CD8-positive, alpha-beta memory T cell (primary cell): ENCODE measurements around the gene OSBPL7. TPM values are rescaled to one million over a fixed set of nuclear protein-coding genes. Genes with fewer than 3 reads are reported as not detected.
A peak's percentile ranks its signal among the peaks of the same experiment; 100 is the strongest.

Experiments used
- CTCF ChIA-PET: fragments of 350-600 bp; sonication (Branson Sonifier 250); formaldehyde crosslinking; loops from one replicate; lab custom pipeline; 2021; ENCODE audit warnings: antibody characterized with exemption; lab: Charles Lee
- POLR2A ChIA-PET: fragments of 350-600 bp; sonication (Branson Sonifier 250); formaldehyde crosslinking; loops from one replicate; lab custom pipeline; 2021; ENCODE audit warnings: antibody characterized with exemption; lab: Charles Lee
- DNase-seq, 5 donors: peaks; one replicate each; pipeline versions ENCODE4 v3.0.0 to v3.0.0-alpha.2; 2020 to 2022; ENCODE audit warnings: mixed read lengths in 1 of 5
- H3K27ac ChIP-seq: one replicate; pipeline ENCODE4 v1.7.0; 2013; ENCODE audit warnings: low read depth, mild to moderate bottlenecking, low read length, moderate library complexity
- H3K27me3 ChIP-seq: 2 replicates; pipeline ENCODE4 v1.7.0; 2013; ENCODE audit warnings: low read length, mild to moderate bottlenecking; ENCODE audit not compliant: insufficient read depth, poor library complexity, severe bottlenecking
- H3K36me3 ChIP-seq: 2 replicates; pipeline ENCODE4 v1.7.0; 2013; ENCODE audit warnings: mild to moderate bottlenecking, low read length, moderate library complexity; ENCODE audit not compliant: insufficient read depth
- H3K4me1 ChIP-seq: 2 replicates; pipeline ENCODE4 v1.7.0; 2013; ENCODE audit warnings: mild to moderate bottlenecking, low read length, moderate library complexity; ENCODE audit not compliant: insufficient read depth
- H3K4me3 ChIP-seq: 2 replicates; pipeline ENCODE4 v1.7.0; 2013; ENCODE audit warnings: mild to moderate bottlenecking, low read length
- H3K9me3 ChIP-seq: 2 replicates; pipeline ENCODE4 v1.7.0; 2013; ENCODE audit warnings: mild to moderate bottlenecking, low read length
- H3K27ac Mint-ChIP-seq, 8 donors: one replicate each; pipeline ENCODE4 v1.8.0; 2020 to 2021; ENCODE audit warnings: mixed read lengths in 8 of 8, mild to moderate bottlenecking in 6 of 8, inconsistent platforms in 3 of 8, moderate library complexity in 3 of 8
- H3K27me3 Mint-ChIP-seq, 2 donors: one replicate each; pipeline ENCODE4 v1.8.0; 2020 to 2021; ENCODE audit warnings: mixed read lengths in 2 of 2, mild to moderate bottlenecking in 1 of 2, moderate library complexity in 1 of 2
- H3K36me3 Mint-ChIP-seq, 3 donors: one replicate each; pipeline ENCODE4 v1.8.0; 2020 to 2021; ENCODE audit warnings: mixed read lengths in 3 of 3, inconsistent platforms in 1 of 3, mild to moderate bottlenecking in 1 of 3
- H3K4me1 Mint-ChIP-seq, 3 donors: one replicate each; pipeline ENCODE4 v1.8.0; 2020 to 2021; ENCODE audit warnings: mixed read lengths in 3 of 3, inconsistent platforms in 1 of 3, mild to moderate bottlenecking in 1 of 3
- H3K4me3 Mint-ChIP-seq, 7 donors: one replicate each; pipeline ENCODE4 v1.8.0; 2020 to 2021; ENCODE audit warnings: mixed read lengths in 7 of 7, mild to moderate bottlenecking in 6 of 7, moderate library complexity in 4 of 7, inconsistent platforms in 2 of 7
- H3K9me3 Mint-ChIP-seq, 5 donors: one replicate each; pipeline ENCODE4 v1.8.0; 2020 to 2022; ENCODE audit warnings: mixed read lengths in 5 of 5, mild to moderate bottlenecking in 3 of 5, moderate library complexity in 2 of 5, inconsistent platforms in 1 of 5
- polyA plus RNA-seq: library from polyadenylated mRNA; unstranded; fragments of 300-500 nt; fragmentation: Illumina TruSeq; gene quantifications from one replicate; pipeline ENCODE4 v1.2.3, GENCODE V29; 2021
- total RNA-seq, 2 experiments: library from RNA; stranded (reverse); gene quantifications; one replicate each; pipeline ENCODE4 v1.2.3, GENCODE V29; 2021

The OSBPL7 gene
- total and polyA plus RNA-seq, 3 experiments from 2014 or later = 11.0 to 17.5 (median 16.9) TPM

- H3K4me3 Mint-ChIP-seq = peak overlapping the region in 2 of 7 donors; percentile 18 to 30
- CTCF ChIA-PET = interaction anchor here (1.4 to 14.0 kb wide), 2 partner anchors 45 to 102 kb away, joined by 4 to 314 read pairs; partner anchors contain the start of gene SP2
- H3K27ac Mint-ChIP-seq = no peak overlapping the region
- H3K27me3 ChIP-seq = peaks cover 48% of the 10 kb centered on the region
- H3K36me3 Mint-ChIP-seq = peaks cover 0 to 7% (median 0%) of the 10 kb centered on the region in 3 donors
- H3K27me3 Mint-ChIP-seq = peaks cover 23 to 63% of the 10 kb centered on the region in 2 donors
- H3K4me3 ChIP-seq = no peak overlapping the region
- no peaks in the 10 kb centered on the region for H3K36me3 ChIP-seq
- no peak overlapping the region for H3K27ac ChIP-seq
- H3K4me1 Mint-ChIP-seq = peaks cover 18 to 38% (median 25%) of the 10 kb centered on the region in 3 donors
- no peaks in the 10 kb centered on the region for H3K9me3 Mint-ChIP-seq
- POLR2A ChIA-PET = interaction anchor here (0.6 kb wide), 1 partner anchor 45 kb away, joined by 3 read pairs; no protein-coding TSS in a partner anchor
- DNase-seq = no peak
- peaks cover 35% of the 10 kb centered on the region for H3K4me1 ChIP-seq
- no peaks in the 10 kb centered on the region for H3K9me3 ChIP-seq
Measured at GRCh38 chr17:47844814-47845715, 23.5 kb upstream of the OSBPL7 start.

DNA sequence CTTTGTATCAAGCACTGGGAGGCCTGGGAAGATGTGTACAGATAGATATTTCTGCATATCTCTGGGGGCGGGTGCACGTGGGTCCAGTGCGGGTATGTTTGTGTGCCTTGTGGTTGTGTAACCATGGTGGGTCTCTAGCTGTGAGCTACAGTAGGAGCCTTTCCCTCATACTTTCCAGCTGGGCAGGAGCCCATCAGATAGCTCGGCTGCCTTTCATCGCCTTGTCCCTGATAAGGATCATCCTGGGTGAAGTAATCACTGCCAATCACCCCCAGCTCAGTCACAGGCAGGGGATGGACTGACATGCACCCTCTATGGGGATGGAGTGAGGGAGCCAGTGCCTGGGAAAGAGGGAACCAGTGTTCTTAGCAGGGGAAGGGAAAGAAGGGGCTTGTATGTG, 22.6 kb upstream of the OSBPL7 start:
- Mint-ChIP-seq H3K27ac (peak overlapping the region in 1 of 8 donors; percentile 24), H3K27me3 (peaks cover 15 to 55% of the 10 kb centered on the region in 2 donors), H3K4me1 (peaks cover 23 to 46% (median 28%) of the 10 kb centered on the region in 3 donors), H3K36me3 (peaks cover 0 to 7% (median 0%) of the 10 kb centered on the region in 3 donors), H3K4me3 (no peak overlapping the region), H3K9me3 (no peaks in the 10 kb centered on the region)
- no peak overlapping the region for H3K4me3 ChIP-seq
- no peaks in the 10 kb centered on the region for H3K9me3 ChIP-seq
- H3K4me1 ChIP-seq = peaks cover 44% of the 10 kb centered on the region
- DNase-seq = no peak
- peaks cover 40% of the 10 kb centered on the region for H3K27me3 ChIP-seq
- H3K27ac ChIP-seq = no peak overlapping the region
- no peaks in the 10 kb centered on the region for H3K36me3 ChIP-seq
- ChIA-PET CTCF (interaction anchor here (1.4 to 14.0 kb wide), 2 partner anchors 46 to 103 kb away, joined by 4 to 314 read pairs; partner anchors contain the start of gene SP2), POLR2A (interaction anchor here (0.6 kb wide), 1 partner anchor 45 kb away, joined by 3 read pairs; no protein-coding TSS in a partner anchor)

DNA sequence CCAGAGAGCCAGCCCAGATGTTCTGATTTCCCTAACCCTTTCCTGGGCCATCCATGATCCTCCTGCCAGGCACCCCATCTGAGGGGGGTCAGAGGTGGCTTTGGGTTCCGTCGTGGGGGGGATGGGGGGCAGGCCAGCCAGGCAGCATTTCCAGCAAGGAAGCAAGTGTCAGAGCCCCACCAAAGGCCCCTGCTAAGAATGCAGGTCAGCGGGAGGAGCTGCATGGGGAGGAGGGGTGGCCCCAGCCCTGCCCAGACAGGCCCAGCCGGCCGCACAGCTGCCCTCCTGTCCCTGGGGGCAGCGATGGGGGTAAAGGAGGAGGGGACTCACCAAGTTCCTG, 21.8 kb upstream of the OSBPL7 start:
- Mint-ChIP-seq H3K4me1 (peaks cover 23 to 46% (median 28%) of the 10 kb centered on the region in 3 donors), H3K27me3 (peaks cover 7 to 47% of the 10 kb centered on the region in 2 donors), H3K36me3 (peaks cover 0 to 10% (median 0%) of the 10 kb centered on the region in 3 donors), H3K4me3 (peak overlapping the region in 2 of 7 donors; percentile 48 to 76), H3K27ac (peak overlapping the region in 3 of 8 donors; percentile 31 to 76 (median 55)), H3K9me3 (no peaks in the 10 kb centered on the region)
- no peak overlapping the region for H3K4me3 ChIP-seq
- CTCF ChIA-PET = interaction anchor here (1.2 to 14.0 kb wide), 4 partner anchors 8 to 142 kb away, joined by 3 to 314 read pairs (median 9); partner anchors contain the start of gene SP2
- H3K4me1 ChIP-seq = peaks cover 44% of the 10 kb centered on the region
- H3K9me3 ChIP-seq = no peaks in the 10 kb centered on the region
- DNase-seq = no peak
- H3K36me3 ChIP-seq = no peaks in the 10 kb centered on the region
- no peak overlapping the region for H3K27ac ChIP-seq
- peaks cover 31% of the 10 kb centered on the region for H3K27me3 ChIP-seq
- POLR2A ChIA-PET = interaction anchor here (1.0 kb wide), 2 partner anchors 48 to 98 kb away, joined by 3 read pairs; partner anchors contain the start of gene PNPO

- peaks cover 32% of the 10 kb centered on the region for H3K4me1 ChIP-seq
- peak overlapping the region; percentile 73 for H3K4me3 ChIP-seq
- peaks cover 15% of the 10 kb centered on the region for H3K27me3 ChIP-seq
- no peaks in the 10 kb centered on the region for H3K36me3 ChIP-seq
- H3K9me3 Mint-ChIP-seq = no peaks in the 10 kb centered on the region
- no peak for DNase-seq
- peaks cover 23 to 38% (median 28%) of the 10 kb centered on the region in 3 donors for H3K4me1 Mint-ChIP-seq
- peak overlapping the region in 7 of 8 donors; percentile 44 to 98 (median 87) for H3K27ac Mint-ChIP-seq
- peak overlapping the region; percentile 80 to 97 (median 94) for H3K4me3 Mint-ChIP-seq
- CTCF ChIA-PET = interaction anchor here (0.6 to 14.0 kb wide), 22 partner anchors 8 to 267 kb away, joined by 3 to 314 read pairs (median 4); partner anchors contain the start of genes CDK5RAP3, LRRC46, MRPL10 and OSBPL7
- H3K36me3 Mint-ChIP-seq = peaks cover 0 to 26% (median 2%) of the 10 kb centered on the region in 3 donors
- POLR2A ChIA-PET = interaction anchor here (1.0 to 2.6 kb wide), 4 partner anchors 10 to 191 kb away, joined by 4 to 18 read pairs (median 8); partner anchors contain the start of genes LRRC46, MRPL10 and SP2
- peaks cover 4 to 36% of the 10 kb centered on the region in 2 donors for H3K27me3 Mint-ChIP-seq
- H3K27ac ChIP-seq = peak overlapping the region; percentile 77
- H3K9me3 ChIP-seq = no peaks in the 10 kb centered on the region
Measured at GRCh38 chr17:47841488-47842291, 20.1 kb upstream of the OSBPL7 start.

- peak within 1 kb of the TSS; percentile 77 for H3K27ac ChIP-seq
- H3K27me3 ChIP-seq = peaks cover 7% of the 10 kb centered on the region
- Mint-ChIP-seq H3K27ac (peak within 1 kb of the TSS; percentile 44 to 98 (median 85)), H3K9me3 (no peaks in the 10 kb centered on the region), H3K4me1 (peaks cover 23 to 34% (median 28%) of the 10 kb centered on the region in 3 donors), H3K27me3 (peaks cover 4 to 29% of the 10 kb centered on the region in 2 donors), H3K4me3 (peak within 1 kb of the TSS; percentile 80 to 97 (median 94)), H3K36me3 (peaks cover 0 to 27% (median 2%) of the 10 kb centered on the region in 3 donors)
- H3K36me3 ChIP-seq = no peaks in the 10 kb centered on the region
- CTCF ChIA-PET = interaction anchor here (0.6 to 14.0 kb wide), 23 partner anchors 9 to 318 kb away, joined by 3 to 314 read pairs (median 4); partner anchors contain the start of genes CDK5RAP3, LRRC46, MRPL10 and OSBPL7
- peak within 1 kb of the TSS; percentile 73 for H3K4me3 ChIP-seq
- peaks cover 32% of the 10 kb centered on the region for H3K4me1 ChIP-seq
- no peaks in the 10 kb centered on the region for H3K9me3 ChIP-seq
- DNase-seq = peak; percentile 79 to 88 (median 83)
- POLR2A ChIA-PET = interaction anchor here (1.0 to 2.6 kb wide), 4 partner anchors 10 to 190 kb away, joined by 4 to 18 read pairs (median 8); partner anchors contain the start of genes LRRC46, MRPL10 and SP2
Measured at GRCh38 chr17:47840742-47841487, 19.3 kb upstream of the OSBPL7 start, which contains the start of gene SCRN2. TSS of gene SCRN2 (minus strand) at chr17:47841273. CDS start at chr17:47840843, 430 bp downstream.

GRCh38 chr17:47840001-47840741, 18.6 kb upstream of the OSBPL7 start:
- H3K4me3 ChIP-seq = peak overlapping the region; percentile 73
- H3K36me3 ChIP-seq = no peaks in the 10 kb centered on the region
- Mint-ChIP-seq H3K36me3 (peaks cover 0 to 32% (median 2%) of the 10 kb centered on the region in 3 donors), H3K4me3 (peak overlapping the region; percentile 80 to 97 (median 94)), H3K27me3 (peaks cover 4 to 21% of the 10 kb centered on the region in 2 donors), H3K27ac (peak overlapping the region in 6 of 8 donors; percentile 36 to 98 (median 86)), H3K4me1 (peaks cover 26 to 40% (median 34%) of the 10 kb centered on the region in 3 donors), H3K9me3 (no peaks in the 10 kb centered on the region)
- ChIA-PET CTCF (interaction anchor here (0.6 to 14.0 kb wide), 12 partner anchors 9 to 319 kb away, joined by 3 to 314 read pairs (median 4); partner anchors contain the start of genes LRRC46, MRPL10, OSBPL7 and SP2), POLR2A (interaction anchor here (1.4 to 2.6 kb wide), 3 partner anchors 9 to 55 kb away, joined by 6 to 18 read pairs (median 11); partner anchors contain the start of genes LRRC46, MRPL10 and SP2)
- H3K27me3 ChIP-seq = peaks cover 2% of the 10 kb centered on the region
- peaks cover 39% of the 10 kb centered on the region for H3K4me1 ChIP-seq
- H3K9me3 ChIP-seq = no peaks in the 10 kb centered on the region
- peak overlapping the region; percentile 77 for H3K27ac ChIP-seq
- DNase-seq = no peak
